ENCODE results near the gene BPIFB2. TPM values are rescaled to one million over a fixed set of nuclear protein-coding genes. Genes with fewer than 3 reads are reported as not detected.

BPIFB2 gene
- total RNA-seq, 2 experiments from 2014 or later, result not detected

DNA sequence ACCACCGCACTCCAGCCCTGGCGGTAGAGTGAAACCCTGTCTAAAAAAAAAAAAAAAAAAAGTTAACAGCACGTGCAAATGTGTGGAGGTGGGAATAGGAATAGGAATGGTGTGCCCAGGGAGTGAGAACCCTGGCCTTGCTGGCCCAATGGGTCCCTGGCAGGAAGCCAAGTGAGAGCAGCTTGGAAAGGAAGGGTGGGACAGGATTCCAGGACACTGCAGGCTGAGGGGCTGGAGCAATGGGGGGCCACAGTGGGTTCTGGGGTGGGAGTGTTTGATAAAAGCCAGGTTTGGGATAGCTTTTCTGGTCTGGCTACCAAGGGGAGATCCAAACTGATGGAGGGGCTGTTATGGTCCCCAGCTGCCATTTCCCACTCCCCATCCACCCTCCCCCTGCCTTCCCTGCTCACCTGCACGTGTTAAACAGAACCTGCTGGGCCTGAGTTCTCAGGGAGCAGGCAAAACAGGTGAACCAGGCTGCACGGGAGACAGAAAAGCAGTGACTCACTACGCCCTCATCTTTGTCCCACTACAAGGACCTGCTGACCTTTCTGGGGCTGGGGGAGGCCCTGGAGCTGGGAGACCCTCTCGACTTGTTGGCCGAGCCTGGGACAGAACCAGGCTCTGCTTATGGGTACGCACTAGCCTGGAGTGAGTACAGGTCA, 6.6 kb upstream of the BPIFB2 start:
- ChIA-PET CTCF (interaction anchor here (0.6 to 1.2 kb wide), 2 partner anchors 55 to 409 kb away, joined by 3 to 4 read pairs; no protein-coding TSS in a partner anchor), POLR2A (no interaction called here)
- Mint-ChIP-seq H3K27ac (no peak overlapping the region), H3K4me1 (peaks cover 26% of the 10 kb centered on the region), H3K27me3 (no peaks in the 10 kb centered on the region), H3K9me3 (ENCODE audit: low read depth) (peaks cover 4% of the 10 kb centered on the region), H3K4me3 (no peak overlapping the region), H3K36me3 (ENCODE audit: low read depth) (no peaks in the 10 kb centered on the region)
- intact Hi-C loops (cut with DNase I, micrococcal nuclease), result loop anchor here in 1 of 2 experiments (10.0 kb wide), 1 partner anchor 56 kb away; no protein-coding TSS in a partner anchor
- DNase-seq (no peak), ATAC-seq (no peak)

DNA sequence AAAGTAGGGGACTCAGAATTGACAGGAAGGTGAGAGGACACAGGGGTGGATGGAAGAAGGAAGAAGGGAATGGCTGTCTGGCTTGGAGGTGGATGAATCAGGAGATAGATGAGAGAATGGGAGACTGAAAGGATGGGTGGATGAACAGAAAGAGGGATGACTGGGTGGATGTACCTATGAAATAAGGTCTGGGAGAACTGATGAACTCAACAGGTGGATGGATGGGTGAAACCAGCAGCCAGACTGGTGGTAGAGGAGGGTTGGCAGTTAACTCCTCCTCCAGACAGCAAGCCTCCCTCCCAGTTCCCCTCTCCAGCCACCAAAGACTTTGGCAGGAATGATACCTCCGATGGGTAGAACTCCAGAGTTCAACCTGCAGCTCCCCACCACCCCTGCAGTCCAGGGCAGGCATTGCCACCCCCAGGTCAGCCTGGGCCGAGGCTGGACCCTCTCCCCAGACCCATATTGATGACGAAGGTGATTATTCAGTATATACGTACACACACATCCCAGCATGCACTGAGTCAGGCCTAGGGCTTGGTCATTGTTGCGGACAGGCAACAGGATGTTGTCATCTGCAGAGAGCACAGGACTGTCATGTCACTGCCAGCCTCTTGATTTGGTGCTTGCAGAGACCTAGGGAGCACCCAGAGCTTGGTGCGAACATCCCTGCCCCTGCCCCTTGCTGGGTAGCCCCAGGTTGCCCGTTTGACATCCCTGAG, 5.3 kb upstream of the BPIFB2 start:
- ATAC-seq (no peak), DNase-seq (no peak)
- intact Hi-C loops (cut with DNase I, micrococcal nuclease), result loop anchor here in 1 of 2 experiments (10.0 kb wide), 1 partner anchor 57 kb away; no protein-coding TSS in a partner anchor
- no peak overlapping the region for H3K27ac Mint-ChIP-seq
- H3K9me3 Mint-ChIP-seq (ENCODE audit: low read depth), result peaks cover 3% of the 10 kb centered on the region
- no peaks in the 10 kb centered on the region for H3K27me3 Mint-ChIP-seq
- POLR2A ChIA-PET, result interaction anchor here (0.6 kb wide), 1 partner anchor 16 kb away, joined by 3 read pairs; no protein-coding TSS in a partner anchor
- CTCF ChIA-PET, result interaction anchor here (0.6 to 3.1 kb wide), 5 partner anchors 10 to 101 kb away, joined by 3 to 43 read pairs (median 3); no protein-coding TSS in a partner anchor
- peaks cover 22% of the 10 kb centered on the region for H3K4me1 Mint-ChIP-seq
- no peak overlapping the region for H3K4me3 Mint-ChIP-seq
- no peaks in the 10 kb centered on the region for H3K36me3 Mint-ChIP-seq (ENCODE audit: low read depth)

DNA sequence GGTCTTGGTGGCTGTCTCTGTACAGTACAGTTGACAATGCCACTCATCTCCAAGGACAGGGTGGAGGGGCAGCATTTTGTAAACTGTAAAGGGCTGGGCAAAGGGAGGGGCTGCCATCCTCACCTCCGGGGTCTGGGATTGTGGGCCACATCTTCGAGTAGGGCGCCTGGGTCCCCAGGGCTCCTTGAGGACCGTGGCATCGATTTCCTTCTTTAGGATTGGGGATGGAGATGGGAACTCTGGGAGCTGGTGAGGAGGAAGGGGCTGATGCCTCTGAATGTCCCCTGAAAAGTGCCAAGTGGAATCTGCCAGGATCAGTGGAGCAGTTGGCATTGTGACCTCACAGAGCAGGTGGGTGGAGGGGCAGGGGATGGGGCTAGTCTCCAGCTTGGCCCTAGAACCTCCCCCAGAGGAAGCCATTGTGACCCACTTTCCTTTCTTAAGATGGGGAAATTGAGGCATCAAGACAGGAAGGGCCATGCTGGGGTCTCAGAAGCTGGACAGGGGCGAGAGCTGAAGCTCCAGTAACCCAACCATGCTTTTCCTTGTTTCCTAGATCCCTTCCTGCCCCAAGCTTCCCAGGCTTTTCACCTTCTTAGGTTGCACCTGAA, 3.3 kb upstream of the BPIFB2 start, which contains the start of gene SUN5:
SUN5 (minus strand) TSS at position 293 of the 611 bp plus-strand sequence; CDS start at position 200, 93 bp downstream.
- no peak within 1 kb of the TSS for H3K4me3 Mint-ChIP-seq
- peaks cover 16% of the 10 kb centered on the region for H3K4me1 Mint-ChIP-seq
- no peaks in the 10 kb centered on the region for H3K36me3 Mint-ChIP-seq (ENCODE audit: low read depth)
- H3K9me3 Mint-ChIP-seq (ENCODE audit: low read depth), result peaks cover 3% of the 10 kb centered on the region
- intact Hi-C loops (cut with DNase I, micrococcal nuclease), result loop anchor here (2.0 to 10.0 kb wide), 2 partner anchors 59 to 213 kb away; no protein-coding TSS in a partner anchor
- CTCF ChIA-PET, result interaction anchor here (0.6 to 3.9 kb wide), 26 partner anchors 9 to 309 kb away, joined by 3 to 43 read pairs (median 4); partner anchors contain the start of gene MAPRE1
- no peak for ATAC-seq
- no peak for DNase-seq
- POLR2A ChIA-PET, result no interaction called here
- H3K27ac Mint-ChIP-seq, result no peak within 1 kb of the TSS
- no peaks in the 10 kb centered on the region for H3K27me3 Mint-ChIP-seq

DNA sequence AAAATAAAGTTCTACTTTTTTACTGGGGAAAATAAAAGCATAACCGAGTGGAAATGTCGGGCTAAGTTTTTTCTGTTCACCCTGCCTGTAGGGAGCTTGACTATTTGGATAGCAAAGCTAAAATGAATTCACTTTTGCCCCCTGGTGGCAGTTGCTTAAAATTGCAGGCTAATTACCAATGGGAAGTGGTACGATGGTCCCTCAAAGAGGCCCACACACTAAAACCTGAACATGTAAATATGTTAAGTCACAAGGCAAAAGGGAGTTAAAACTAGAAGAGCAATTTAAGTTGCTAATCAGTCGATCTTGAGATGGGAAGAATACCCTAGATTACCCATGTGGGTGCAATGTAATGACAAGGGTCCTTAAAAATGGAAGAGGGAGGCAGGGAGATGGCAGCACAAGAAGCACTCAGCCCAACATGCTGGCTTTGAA, 2.4 kb upstream of the BPIFB2 start:
- peaks cover 14% of the 10 kb centered on the region for H3K4me1 Mint-ChIP-seq
- H3K9me3 Mint-ChIP-seq (ENCODE audit: low read depth), result peaks cover 3% of the 10 kb centered on the region
- DNase-seq (peak; percentile 59), ATAC-seq (peak; percentile 78)
- H3K27me3 Mint-ChIP-seq, result no peaks in the 10 kb centered on the region
- H3K27ac Mint-ChIP-seq, result no peak overlapping the region
- no peaks in the 10 kb centered on the region for H3K36me3 Mint-ChIP-seq (ENCODE audit: low read depth)
- no peak overlapping the region for H3K4me3 Mint-ChIP-seq
- ChIA-PET CTCF (interaction anchor here (0.6 to 3.9 kb wide), 28 partner anchors 10 to 340 kb away, joined by 3 to 43 read pairs (median 4); partner anchors contain the start of gene MAPRE1), POLR2A (no interaction called here)
- intact Hi-C loops (cut with DNase I, micrococcal nuclease), result loop anchor here (1.0 to 10.0 kb wide), 4 partner anchors 60 to 214 kb away; no protein-coding TSS in a partner anchor

DNA sequence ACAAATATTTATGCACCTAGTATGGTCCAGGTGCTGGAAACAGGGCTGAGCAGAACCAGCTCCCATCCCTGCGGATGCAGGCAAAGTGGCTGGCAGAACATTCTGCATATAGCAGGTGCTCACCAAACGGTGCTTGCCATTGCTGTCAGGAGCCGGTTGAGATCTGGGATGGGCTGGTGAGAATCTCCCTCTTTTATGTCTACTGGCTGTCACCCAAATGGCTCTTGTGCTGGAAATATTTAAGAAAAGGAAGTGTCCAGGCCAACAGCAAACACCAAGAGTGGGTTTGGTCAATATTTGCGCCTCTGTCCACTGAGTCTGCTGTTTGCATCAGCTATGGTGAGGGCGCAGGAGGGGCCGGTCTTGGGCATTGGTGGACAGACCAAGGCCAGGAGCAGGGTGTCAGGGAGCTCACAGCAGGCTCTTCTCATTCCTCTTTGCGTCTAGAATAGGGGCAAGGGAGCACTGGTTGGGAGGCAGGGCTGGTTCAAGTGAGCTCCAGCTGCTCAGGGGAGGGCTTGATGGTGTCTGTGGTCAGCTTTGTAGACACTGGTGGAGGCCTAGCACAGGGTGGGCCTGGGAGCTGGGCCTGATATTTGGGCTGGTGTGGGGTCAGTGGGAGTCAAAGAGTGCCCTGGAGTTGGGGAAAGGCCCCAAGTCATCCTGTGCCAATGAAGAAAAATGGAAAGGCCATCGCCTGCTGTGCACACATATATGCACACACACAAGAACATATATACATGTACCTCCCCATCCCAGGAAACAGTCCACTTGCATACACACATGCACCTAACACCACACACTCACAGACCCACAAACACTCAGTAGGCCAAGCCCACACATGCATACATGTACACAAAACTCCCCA, 1.4 kb upstream of the BPIFB2 start:
- no peak for ATAC-seq
- CTCF ChIA-PET, result interaction anchor here (0.7 to 3.9 kb wide), 9 partner anchors 12 to 228 kb away, joined by 3 to 25 read pairs (median 4); no protein-coding TSS in a partner anchor

DNA sequence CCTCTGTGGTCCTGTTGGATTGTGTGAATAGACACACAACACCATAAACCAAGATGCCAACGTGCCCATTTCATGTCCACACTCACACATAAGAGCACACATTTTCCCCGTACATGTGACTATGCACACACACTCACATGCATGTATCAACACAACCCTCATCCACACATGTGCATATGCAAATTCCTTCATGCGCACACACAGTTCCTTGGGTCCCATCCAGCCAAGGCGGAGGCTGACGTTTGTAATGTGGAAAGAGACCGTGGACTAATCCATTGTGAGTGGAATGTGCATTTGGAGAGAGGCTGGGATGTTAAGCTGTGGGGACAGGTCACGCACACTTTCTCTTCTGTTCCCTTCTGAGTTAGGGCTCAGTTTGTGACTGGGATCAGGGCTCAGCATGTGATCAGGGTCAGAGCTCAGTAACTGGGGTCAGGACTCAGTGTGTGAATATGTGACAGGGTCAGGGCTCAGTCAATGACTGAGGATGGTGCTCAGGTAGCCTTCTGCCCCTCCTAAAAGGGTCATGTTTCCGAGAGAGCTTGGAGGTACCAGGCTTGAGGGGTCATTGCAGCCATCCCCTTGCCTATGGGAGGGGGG, 628 bp upstream of the BPIFB2 start:
- CTCF ChIA-PET, result interaction anchor here (0.7 to 3.9 kb wide), 5 partner anchors 32 to 229 kb away, joined by 3 to 25 read pairs (median 4); no protein-coding TSS in a partner anchor
- ATAC-seq, result no peak
- intact Hi-C loops (cut with DNase I, micrococcal nuclease), result loop anchor here in 1 of 2 experiments (10.0 kb wide), 1 partner anchor 62 kb away; no protein-coding TSS in a partner anchor
- Mint-ChIP-seq H3K4me1 (peaks cover 6% of the 10 kb centered on the region), H3K9me3 (ENCODE audit: low read depth) (peaks cover 3% of the 10 kb centered on the region), H3K27me3 (no peaks in the 10 kb centered on the region), H3K27ac (no peak overlapping the region), H3K4me3 (no peak overlapping the region), H3K36me3 (ENCODE audit: low read depth) (no peaks in the 10 kb centered on the region)
- POLR2A ChIA-PET, result no interaction called here
- no peak for DNase-seq

More for the DNA sequence above, 1.4 kb upstream of the BPIFB2 start:
- intact Hi-C loops (cut with DNase I, micrococcal nuclease), result loop anchor here (1.0 to 10.0 kb wide), 4 partner anchors 61 to 215 kb away; no protein-coding TSS in a partner anchor
- Mint-ChIP-seq H3K36me3 (ENCODE audit: low read depth) (no peaks in the 10 kb centered on the region), H3K27ac (no peak overlapping the region), H3K4me1 (peaks cover 8% of the 10 kb centered on the region), H3K4me3 (no peak overlapping the region), H3K9me3 (ENCODE audit: low read depth) (peaks cover 3% of the 10 kb centered on the region), H3K27me3 (no peaks in the 10 kb centered on the region)
- DNase-seq, result no peak
- POLR2A ChIA-PET, result no interaction called here

DNA sequence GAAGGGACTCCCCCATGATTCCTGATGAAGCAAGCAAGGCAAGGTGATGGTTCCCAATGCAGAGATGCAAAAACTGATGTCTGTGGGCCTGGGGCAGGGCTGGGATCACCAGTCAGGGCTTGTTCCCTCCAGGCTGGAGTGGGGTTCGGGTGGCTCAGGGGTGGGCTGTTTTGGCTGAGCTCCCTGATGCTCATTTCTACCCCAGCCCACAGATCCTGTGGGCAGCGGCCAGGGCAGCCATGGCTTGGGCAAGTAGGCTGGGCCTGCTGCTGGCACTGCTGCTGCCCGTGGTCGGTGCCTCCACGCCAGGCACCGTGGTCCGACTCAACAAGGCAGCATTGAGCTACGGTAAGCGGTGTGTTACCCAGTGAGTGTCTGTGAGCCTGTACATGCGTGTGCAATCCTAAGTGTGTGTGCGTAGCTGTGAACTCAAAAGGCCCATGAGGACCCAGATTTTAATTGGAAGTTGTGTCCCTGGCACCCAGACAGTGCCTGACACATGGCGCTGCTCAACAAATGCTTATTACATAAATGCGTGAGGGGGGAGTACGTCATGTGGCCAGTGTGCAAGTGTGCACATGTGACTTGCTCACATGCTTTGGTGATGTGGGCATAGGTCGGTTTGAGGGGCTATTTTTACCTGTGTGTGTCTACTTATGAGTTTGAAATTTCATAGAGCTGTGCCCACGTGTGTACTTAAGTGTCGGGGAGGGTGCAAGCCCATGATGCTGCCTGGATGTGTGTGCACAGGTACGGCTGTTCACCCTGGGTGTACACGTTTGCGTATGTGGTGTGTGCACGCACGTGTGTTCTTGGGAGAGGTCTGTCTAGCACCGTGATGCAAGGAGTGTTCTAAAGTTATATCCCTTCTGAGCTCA, 1.1 kb downstream of the BPIFB2 start:
- Mint-ChIP-seq H3K27me3 (no peaks in the 10 kb centered on the region), H3K36me3 (ENCODE audit: low read depth) (no peaks in the 10 kb centered on the region), H3K27ac (no peak overlapping the region), H3K4me3 (no peak overlapping the region), H3K9me3 (ENCODE audit: low read depth) (peaks cover 3% of the 10 kb centered on the region), H3K4me1 (peaks cover 3% of the 10 kb centered on the region)
- ChIA-PET CTCF (interaction anchor here (1.7 kb wide), 1 partner anchor 107 kb away, joined by 5 read pairs; no protein-coding TSS in a partner anchor), POLR2A (no interaction called here)
- intact Hi-C loops (cut with DNase I, micrococcal nuclease), result loop anchor here in 1 of 2 experiments (10.0 kb wide), 1 partner anchor 64 kb away; no protein-coding TSS in a partner anchor
- no peak for DNase-seq
- ATAC-seq, result no peak

DNA sequence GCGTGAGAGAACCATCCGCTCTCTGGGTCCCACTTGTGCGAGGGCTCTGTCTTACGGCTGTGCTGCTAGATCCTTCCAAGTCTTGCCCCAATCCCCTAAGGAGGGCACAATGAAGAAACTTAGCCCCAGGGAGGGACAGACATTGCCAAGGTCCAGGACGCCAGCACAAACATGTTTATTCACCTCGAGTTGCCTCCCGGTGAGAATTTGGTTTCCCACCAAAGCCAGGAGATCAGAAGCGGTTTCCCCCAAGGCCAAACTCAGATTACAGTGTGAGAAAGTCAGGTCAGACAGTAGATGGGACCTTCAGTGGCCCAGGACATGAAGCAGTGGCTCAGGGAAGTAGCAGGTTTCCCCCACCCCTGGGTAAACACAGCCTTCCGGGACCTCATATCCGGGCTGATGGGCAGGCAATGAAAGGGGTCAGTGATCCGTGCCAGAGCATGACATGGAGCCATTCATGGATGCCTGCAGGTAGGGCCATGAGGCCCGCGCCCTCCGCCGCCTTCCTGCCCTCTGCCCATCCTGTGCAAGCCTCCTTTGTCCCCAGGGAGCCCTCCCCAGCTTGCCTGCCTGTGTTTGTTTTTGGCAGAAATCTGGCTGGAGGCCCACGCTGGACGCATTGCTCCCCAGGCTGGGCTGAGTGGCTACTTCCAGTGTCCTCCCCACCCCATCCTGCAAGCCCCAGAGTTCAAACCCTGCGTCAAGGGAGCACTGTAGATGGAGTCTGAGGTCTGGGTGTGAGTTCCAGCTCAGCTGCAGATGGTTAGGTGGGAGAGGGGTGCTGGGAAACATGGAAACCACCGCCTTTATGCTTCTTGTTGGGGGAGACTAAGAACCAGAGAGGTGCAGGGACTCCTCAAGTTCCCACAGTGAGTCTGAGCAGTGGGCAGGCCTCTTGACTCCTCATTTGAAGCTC, 2.0 kb downstream of the BPIFB2 start:
- no peak for DNase-seq
- H3K9me3 Mint-ChIP-seq (ENCODE audit: low read depth), result peaks cover 3% of the 10 kb centered on the region
- no peak for ATAC-seq
- H3K4me1 Mint-ChIP-seq, result peaks cover 3% of the 10 kb centered on the region
- H3K27me3 Mint-ChIP-seq, result no peaks in the 10 kb centered on the region
- intact Hi-C loops (cut with DNase I, micrococcal nuclease), result loop anchor here in 1 of 2 experiments (10.0 kb wide), 1 partner anchor 65 kb away; no protein-coding TSS in a partner anchor
- no peak overlapping the region for H3K4me3 Mint-ChIP-seq
- ChIA-PET POLR2A (no interaction called here), CTCF (interaction anchor here (0.7 to 1.7 kb wide), 2 partner anchors 39 to 108 kb away, joined by 4 to 5 read pairs; no protein-coding TSS in a partner anchor)
- H3K36me3 Mint-ChIP-seq (ENCODE audit: low read depth), result no peaks in the 10 kb centered on the region
- no peak overlapping the region for H3K27ac Mint-ChIP-seq

DNA sequence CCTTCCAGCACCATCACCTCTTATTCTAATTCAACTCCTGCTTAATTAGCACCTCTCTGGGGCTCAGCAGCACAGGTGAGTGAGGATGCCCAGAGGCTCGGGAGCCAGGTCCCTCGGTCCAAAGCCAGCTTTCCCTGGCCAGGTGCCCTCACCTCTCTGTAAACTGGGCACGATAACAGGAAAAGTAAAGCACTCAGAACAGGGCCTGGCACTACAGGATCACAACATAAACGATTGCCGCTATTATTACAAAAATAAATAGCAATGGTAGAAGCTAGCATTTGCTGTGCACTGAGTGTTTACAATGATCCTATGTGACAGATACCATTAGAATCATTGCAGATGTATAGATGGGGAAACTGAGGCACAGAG, 2.6 kb downstream of the BPIFB2 start:
- Mint-ChIP-seq H3K4me1 (peaks cover 3% of the 10 kb centered on the region), H3K4me3 (no peak overlapping the region), H3K9me3 (ENCODE audit: low read depth) (peaks cover 3% of the 10 kb centered on the region), H3K36me3 (ENCODE audit: low read depth) (no peaks in the 10 kb centered on the region), H3K27ac (no peak overlapping the region), H3K27me3 (no peaks in the 10 kb centered on the region)
- no peak for ATAC-seq
- ChIA-PET CTCF (interaction anchor here (0.7 kb wide), 1 partner anchor 39 kb away, joined by 4 read pairs; no protein-coding TSS in a partner anchor), POLR2A (no interaction called here)
- intact Hi-C loops (cut with DNase I, micrococcal nuclease), result no loop called here
- DNase-seq, result no peak

Measured in activated CD4-positive, alpha-beta T cell treated with anti-CD3 and anti-CD28 coated beads for 36 hours (primary cell).